ENCODE results near the gene SPNS2.

Gene SPNS2

DNA sequence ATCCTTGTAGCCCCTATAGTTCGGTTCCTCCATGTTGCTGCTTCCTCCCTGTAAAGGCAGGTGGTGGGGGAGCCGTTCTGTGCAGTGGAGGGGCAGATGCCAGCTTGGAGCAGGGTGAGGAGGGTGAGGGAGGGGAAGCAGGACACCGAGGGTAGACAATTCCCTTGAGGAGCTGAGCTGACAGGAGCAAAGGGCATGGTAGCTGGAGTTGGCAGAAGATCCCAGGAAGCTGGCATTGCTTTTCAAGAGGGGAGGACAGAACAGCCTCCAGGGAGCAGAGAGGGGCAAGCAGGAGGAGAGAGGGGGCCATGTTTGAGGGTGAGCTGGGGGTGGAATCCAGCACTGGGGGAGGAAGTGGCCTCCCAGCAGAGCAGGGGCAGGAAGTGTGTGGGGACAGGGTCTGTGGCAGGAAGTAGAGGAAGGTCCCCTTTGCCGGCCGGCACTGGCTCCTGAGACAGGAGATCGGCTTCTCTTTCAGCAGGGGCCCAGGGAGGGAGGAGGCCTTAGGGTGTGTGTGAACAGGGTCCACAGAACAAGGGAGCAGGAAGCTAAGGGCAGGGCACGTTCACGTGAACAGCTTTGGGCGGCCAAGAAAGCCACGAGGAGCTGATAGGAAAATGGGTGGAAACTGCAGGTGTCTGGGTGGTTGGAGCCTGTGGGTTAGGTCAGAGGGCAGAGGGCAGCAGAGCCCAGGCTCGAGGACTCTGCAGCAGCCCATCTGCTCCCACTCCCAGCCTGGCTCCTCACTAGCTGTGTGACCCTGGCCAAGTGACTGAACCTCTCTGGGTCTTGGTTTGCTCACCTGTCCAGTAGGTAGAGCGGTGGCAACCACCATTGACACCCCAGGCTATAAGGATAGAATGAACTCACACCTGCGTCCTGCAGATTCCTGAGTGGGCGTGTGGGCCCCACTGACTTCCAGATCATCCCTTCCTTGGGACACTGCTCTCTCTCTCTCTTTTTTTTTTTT is 17.5 kb upstream of the SPNS2 start:
- DNase-seq = peak; percentile 29 to 47 (median 29)

DNA sequence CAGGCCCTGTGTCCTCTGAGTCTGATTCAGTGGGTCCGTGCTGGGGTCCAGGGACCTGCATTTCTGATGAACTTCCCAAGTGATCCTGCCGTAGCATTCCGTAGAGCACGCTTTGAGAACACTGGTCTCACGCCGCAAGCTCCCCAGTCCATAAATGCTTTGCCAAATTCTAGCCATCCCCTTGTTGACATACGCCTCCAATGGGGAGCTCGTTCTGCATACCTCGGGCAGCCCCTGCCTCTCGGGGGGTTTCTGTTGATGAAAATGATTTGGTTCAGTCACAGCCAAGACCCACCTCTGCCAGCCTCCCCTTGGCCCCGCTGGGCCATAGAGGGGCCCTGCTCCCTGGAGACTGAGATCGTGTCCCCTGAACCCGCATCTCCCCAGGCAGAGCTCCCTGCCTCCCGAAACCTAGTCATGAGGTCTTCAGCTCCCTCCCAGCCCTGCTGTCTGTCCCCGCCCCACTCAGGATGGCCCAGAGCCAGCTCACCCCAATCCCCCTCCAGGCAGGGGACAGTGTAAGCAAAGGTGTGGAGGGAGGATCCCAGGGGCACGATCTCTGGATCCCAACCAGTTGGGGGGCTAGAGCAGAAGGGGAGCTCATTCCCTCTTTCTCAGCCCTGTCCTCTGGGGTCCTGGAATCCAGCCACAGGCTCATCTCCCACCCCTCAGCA is 16.2 kb upstream of the SPNS2 start:
- no peak for DNase-seq

DNA sequence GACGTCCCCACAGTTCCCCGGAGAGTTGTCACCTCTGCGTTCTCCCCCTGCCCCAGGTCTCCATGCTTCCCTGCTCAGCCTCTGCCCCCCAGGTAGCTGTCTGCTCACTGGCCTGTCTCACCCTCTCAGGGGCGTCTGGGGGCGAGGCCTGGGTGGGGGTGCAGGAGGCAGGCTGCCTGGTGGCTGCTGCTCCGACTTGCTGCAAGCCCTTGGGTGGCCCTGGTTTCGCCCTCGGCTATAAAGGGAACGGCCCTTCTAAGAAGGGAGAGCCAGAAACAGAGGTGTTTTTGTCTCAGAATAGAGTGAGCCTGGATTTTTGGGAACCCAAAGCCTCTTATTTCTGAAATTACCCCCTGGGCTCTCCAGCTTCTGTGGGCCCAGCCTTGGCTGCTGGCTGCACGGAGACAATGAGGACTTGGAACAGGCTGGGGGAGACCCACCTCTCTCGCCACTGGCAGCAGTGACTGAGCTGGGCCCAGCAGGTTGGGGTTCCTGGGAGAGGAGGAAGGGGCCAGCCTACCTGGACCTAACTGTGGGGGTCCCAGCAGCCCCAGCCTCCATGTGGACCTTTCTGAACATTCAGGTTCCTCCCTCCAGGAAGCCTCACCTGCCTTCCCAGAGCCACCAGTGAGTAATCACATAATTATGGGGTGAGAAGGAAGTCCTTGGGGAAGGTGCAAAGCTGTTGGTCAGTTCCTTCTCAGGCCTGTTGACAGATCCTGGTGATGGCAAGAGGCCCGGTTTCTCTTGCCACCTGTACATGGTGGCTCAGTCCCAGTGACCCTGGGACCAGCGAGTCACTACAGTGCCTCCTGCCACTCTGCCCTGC is 15.5 kb upstream of the SPNS2 start:
- no peak for DNase-seq

DNA sequence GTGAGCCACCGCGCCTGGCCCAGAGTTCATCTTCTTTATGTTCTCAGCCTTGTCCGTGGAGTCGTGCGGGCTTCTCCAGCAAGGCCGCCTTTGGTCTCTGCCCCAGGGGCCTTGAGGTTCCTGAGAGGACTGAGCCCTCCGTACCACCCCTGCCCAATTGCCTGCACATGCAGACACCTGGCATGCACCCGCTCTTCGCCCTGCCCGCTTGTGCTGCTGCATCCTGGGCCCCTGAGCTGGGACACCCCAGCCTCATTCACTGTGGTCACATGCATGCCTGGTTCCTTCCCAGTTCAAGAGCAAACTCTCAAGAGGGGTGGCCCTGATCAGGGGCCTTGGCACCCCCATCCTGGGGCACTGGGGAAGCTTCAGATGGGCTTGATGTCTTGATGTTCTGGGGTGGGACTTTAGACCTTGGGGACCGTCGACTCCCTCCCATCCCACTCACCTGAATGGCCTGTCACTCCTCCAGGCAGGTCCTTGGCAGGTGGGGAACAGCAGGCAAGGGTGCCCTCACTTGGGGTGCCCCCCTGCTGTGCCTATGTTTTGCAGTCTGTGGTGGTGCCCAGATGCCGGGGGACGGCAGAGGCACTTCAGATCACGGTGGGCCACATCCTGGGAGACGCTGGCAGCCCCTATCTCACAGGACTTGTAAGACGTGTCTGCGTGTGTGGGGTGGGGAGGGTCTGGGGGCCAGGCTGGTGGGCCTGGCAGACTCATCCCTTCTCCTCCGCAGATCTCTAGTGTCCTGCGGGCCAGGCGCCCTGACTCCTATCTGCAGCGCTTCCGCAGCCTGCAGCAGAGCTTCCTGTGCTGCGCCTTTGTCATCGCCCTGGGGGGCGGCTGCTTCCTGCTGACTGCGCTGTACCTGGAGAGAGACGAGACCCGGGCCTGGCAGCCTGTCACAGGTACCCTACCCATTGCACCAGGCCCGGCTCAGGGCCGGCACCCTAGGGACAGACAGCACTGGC is 12.7 kb upstream of the SPNS2 start:
- DNase-seq = no peak

DNA sequence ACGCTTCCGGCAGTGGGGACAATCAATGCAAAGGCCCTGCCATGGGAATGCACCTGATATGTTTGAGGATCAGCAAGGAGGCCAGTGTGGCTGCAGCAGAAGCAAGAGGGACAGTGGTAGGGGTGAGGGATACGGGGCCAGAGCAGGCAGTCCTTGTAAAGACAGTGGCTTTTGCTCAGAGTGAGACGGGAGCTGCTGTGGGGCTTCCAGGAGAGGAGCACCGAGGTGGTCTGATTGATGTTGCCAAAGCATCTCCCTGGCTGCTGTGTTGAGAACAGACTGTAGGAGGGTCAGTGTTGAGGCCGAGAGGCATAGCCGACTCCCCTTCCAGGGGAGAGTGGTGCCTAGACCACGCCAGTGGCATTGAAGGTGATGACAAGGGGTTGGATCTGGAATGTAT is 11.4 kb upstream of the SPNS2 start:
- no peak for DNase-seq

DNA sequence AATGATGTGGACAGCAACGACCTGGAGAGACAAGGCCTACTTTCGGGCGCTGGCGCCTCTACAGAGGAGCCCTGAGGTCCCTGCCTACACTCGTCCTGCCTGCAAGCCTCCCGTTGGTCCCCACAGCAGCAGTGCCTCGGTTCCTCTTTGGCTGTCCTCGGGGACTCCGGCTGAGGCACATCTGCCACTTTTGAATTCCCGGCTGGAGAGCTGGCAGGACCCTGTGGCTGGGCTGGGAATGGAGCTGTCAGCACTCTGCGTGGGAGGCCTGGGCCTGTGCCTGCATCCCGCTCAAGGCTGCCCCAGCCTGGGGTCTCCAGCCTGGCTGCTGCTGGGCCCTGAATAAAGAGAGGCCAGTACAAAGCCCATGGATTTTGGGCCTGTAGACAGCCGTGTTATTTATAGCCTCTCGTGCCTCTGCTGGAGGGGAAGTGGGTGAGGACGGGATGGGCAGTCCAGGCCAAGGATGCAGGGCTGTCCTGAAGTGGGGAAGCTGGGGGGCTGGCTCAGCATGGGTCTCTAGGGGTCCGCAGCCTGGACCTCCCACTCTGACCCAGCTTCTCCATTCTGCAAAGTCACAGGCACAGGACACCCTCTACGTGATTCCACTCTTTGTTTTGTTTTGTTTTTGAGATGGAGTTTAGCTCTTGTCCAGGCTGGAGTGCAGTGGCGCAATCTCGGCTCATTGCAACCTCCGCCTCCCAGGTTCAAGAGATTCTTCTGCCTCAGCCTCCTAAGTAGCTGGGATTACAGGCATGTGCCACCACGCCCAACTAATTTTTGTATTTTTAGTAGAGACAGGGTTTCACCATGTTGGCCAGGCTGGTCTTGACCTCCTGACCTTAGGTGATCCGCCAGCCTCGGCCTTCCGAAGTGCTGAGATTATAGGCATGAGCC is 10.6 kb upstream of the SPNS2 start:
- no peak for DNase-seq

DNA sequence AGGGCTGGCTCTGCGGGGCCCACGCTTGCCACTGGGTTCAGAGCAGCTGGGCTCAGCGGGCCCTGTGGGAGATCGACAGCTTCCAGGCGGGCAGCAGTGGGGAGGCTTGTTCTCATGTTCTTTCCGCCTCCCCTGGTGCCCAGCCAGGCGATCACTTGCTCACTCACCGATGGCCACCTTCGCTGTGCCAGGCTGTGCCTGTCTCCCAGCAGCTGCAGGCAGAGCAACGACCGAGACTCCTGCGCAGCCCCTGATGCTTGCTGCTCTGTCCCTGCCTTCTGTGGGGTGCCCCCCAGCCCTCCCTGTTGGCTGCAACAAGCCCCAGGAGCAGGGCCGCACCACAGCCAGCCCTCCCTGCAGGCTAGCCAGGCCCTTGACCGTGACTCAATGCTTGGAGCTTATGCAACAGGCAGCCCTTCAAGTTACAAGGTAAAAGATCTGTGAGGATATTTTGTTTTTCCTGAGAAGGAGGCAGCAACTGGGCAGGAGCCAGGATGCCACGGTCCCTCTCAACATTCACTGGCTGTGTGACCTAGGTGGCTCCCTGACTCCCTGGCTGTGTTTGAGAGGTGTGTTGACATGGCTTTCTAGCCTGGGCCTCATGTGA is 9.6 kb upstream of the SPNS2 start:
- no peak for DNase-seq

DNA sequence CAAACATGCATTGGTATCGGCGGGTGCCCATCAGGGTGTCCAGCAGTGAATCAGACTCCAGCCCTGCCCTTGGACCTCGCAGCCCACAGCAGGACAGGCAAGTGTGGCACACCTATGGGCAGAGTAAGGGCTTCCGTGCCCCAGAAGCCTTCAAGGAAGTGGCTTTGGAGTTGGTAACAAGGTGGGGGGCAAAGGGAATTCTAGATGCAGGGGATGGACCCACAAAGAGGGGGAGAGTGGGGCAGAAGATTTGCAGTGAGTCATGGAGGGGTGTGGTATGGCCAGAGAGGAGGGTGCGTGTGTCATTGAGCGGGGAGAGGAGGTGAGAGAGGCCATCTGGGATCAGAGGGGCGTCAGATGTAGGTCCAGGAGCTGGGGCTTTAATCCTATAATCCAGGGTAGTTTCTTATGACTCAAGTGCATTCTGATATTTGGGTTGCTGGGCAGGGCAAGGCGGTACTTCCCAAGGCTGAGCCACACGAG is 8.5 kb upstream of the SPNS2 start:
- DNase-seq = no peak

DNA sequence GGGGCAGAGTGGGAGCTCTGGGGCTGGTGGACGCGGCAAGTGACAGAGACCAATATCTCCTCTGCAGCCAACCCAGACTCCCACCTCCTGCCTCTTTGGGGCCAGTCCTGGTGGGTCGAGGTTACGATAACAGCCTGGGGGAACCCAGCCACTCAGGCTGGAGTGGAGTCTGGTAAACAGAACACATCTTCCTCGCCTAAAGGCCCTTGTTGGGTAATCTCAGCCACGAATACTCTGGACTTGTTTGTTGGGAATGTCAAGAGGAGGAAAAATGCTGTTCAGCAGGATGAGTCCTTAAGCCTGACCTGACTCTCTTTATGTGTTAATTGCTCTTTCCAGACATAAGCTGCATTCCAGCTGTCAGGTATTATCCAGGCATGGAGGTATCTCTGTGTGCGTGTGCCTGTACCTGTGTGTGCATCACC is 8.0 kb upstream of the SPNS2 start:
- DNase-seq = no peak

DNA sequence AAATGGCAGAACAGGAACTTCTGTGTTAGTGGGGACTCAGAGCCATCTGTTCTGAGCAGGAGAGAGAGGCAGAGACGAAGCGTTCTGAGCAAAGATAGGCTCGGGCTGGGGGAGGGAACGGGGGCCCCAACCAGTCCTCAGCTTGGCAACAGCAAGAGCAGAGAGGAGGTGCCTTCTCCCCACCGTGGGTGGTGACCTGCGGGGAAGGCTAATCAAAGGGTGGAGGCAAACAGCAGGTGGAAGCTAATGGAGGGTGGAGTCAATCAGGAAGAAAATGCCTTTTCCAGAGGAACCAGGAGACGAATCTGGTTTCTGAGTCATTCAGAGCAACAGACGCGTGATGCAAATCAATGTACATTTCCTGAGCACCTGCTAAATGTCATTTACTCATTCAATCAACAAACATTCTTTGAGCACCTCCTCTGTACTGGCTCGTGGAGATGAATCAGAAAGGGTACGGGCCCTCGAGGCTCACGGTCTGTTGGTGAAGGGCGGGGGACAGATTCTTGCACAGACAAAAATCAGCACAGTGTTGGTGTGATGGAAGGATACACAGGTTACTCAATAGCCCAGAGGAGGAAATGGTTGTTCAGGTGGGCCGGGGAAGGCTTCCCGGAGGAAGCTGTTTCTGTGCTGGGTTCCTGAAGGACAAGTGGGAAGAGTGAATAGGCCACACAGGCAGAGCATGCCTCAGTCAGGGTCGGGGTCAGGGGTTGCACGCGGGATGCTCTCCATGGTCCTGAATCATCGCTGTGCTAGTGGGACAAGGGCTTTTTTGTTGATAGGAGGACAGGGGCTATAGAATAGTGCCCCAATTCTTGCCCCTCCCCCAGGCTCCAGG is 5.7 kb upstream of the SPNS2 start:
- DNase-seq = peak; percentile 32 to 57 (median 38)

DNA sequence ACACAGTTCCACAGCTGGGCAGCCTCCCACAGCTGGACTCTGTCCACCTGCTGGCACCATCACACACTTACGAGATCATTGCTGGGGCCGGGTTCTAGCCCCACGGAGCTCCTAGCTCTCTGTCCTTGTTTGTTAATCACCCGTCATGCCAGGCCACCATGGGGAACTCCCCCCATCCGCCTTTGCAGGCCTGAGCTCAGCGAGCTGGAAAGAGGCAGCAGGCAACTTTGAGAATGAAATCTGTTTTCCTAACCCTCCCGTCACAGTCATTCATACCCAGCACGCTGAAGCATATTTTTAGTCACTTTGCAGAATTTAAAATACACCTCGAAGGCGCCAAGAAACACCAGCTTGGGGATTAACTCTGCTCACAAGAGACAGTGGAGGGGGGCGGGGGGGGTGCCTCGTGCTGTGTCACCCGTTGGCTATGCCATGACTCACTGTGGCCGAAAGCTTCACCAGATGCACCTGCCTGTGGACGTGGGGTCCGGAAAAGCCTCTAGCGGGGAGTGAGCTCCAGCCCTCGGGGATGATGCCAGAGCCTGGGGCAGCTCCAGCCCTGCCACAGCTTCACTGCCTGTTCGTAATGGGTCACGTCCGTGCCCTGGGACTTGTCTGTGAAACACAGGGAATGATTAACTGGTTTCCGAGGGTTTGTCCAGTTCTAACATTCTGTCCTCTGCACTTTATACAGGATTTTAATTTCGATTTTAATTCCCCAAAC is 1.4 kb upstream of the SPNS2 start:
- DNase-seq = peak; percentile 29 to 41 (median 36)

DNA sequence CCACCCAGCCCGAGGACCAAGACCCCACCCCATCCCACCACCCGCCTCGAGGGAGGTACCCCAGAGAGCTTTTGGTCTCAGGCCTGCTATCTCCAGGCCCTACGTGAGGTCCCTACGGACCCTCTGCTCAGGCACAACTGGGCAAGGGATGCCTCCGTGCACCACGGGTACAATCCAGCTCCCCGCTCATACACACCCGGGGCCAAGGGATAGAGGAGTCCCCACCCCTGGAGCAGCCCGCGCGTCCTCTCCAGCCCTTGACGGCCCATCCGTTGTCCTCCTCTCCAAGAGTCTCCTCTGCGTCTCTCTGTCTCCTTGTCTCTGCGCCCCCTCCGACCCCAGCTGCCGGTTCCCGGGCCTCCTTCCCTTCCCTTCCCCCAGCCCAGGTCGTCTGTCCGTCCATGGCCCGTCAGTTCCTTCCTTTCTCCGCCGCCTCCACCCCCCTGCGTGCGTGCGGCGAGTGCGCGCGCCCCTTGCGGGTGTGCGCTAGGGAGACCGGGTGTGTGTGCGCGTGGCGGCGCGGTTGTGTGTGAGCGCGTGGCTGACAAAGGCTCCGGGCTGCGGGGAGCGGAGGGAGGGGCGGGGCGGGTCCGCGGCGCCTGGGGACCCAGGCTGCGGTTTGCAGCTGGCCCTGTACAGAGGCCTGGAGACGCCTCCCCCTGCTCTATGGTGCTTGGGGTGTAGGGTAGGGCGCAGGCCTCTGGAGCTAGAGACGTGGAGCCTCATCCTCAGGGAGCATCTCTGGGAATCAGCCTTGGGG is 930 bp downstream of the SPNS2 start:
- DNase-seq = peak in 2 of 3 donors; percentile 27 to 56

DNA sequence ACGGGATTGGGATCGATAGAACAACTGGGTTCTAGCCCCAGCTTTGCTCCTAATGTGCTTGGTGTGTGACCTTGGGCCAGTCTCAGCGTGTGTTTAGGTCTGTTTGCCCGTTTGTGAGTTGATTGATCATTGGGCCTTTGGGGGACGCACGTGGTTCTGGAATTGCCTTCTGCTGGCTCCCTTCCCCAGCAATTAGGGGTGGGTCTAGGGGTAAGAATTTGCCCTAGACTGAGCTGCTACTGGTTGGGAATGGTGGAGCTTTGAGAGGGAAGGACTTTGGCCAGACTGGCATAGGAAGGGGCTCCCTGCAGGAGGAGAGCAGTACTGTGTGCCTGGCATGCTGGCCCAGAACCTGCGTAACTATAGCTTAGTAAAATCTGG is 1.5 kb downstream of the SPNS2 start:
- no peak for DNase-seq

DNA sequence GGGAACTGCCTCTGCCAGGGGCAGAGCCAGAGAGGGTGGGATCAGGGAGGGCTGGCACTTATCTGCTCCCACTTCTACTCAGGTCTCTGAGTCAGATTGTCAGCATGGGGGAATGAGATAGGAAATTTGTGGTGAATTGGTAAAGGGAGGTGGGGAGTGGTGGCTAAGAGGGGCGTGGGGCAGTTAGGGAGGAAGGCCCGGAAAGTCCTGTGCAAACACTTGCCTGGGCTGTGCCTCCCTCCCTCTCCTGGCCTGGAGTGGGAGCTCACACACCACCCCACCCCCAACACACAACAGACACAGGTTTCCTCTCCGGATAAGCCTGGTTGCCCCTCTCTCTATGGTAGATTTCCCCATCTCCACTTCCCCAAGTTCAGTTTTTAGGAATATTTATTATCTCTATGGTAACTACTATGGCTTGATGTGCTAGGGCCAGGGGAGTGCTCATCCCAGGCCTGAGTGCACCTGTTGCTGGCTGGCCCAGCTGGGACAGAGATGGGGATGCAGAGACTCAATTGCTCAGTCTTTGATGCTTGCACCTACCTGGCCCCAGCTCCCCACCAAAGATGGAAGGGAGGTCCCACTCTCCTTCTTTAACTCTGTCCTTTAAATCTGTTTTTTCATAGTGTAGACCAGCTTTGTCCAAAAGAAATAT is 2.7 kb downstream of the SPNS2 start:
- no peak for DNase-seq

DNA sequence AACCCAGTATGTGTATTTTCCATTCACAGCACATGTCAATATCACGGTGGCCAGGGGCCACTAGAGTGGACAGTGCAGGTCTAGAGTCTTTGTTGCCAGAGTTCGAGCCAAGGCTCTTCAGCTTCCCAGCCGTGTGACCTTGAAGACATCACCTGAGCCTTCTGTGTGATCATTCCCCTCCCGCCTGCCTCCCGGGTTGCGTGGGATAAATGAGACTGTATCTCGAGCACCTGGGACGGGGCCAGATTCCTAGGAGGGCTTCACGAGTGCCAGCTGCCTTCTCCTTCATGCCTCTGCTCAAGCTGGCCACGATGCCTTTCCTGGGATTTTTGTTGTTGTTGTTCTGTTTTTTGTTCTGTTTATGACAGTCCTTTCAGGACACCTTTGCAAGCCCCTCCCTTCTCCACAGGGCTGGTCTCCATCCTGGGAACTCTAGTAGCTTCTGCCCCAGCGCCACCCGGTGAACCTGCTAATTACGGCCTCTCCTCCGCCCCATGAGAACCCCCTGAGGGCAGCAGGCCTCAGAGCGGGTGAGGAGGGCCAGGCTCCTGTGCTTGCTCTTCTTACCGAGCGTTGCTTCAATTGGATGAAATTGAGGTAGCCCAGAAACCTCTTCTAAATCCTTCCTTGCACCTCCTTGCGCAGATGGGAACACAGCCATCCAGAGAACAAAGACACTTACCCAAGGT is 3.9 kb downstream of the SPNS2 start:
- no peak for DNase-seq

DNA sequence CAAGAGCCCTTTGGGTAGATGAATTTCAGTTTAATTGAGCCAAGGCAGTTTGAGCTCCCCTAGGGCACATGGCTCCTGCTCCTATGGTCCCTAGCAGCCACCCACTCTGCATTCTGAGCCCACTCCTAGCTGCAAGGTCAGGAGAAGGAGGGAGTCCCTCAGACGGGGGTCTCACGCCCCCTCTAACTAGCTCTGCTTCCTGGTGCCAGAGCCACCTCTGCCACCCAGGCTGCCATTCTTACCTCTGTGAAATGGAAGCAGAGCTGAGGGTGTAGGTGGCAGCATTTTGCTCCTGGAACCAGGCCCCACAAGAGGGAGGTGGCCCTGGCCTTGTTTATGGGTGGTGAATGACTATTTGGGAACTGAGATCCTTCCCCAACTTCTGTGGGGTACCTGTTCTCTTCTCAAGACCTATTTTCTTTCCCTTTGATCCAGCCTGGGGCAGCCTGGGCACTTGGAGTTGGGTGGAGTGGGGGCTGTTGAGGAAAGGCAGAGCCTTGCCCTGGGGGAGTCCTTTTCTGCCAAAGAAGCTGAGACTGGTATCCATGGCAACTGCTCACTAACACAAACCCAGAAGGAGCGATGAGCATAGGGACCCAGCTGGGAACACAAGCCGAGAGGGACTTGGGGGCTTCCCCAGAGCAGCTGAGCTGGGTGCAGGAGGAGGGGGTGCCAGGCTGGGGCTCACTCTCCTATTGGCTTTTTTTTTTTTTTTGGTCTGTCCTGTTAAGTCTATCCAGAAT is 4.8 kb downstream of the SPNS2 start:
- DNase-seq = no peak

Measured in suppressor macrophage treated with lipopolysaccharide for 1 hour (primary cell).